Femur (tissue), 1 donor: ENCODE results near the gene LHPP.

Experiments used
- DNase-seq: peaks from one replicate; pipeline ENCODE4 v3.0.0-alpha.2; 2017

LHPP gene

DNA sequence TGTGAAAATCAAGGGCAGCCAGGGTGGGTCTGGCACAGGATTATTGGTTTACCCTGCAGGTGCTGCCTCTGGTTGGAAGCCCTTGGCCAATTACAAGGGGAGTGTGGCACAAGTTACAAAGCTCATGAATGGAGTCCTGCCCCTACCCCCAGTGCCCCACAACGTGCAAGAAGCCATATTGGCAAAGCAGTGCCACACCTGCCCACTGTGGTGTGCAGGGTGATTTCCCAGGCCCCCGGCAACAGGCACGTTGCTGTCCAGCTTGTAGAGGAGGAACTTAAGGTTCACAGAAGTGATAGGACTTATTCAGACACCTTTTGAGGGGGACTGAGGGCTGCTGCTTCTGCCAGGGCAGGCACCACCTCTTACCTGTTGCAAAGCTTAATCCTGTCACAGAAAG, 11.4 kb downstream of the LHPP start:
- DNase-seq, result no peak

GRCh38 chr10:124474514-124475070, 13.0 kb downstream of the LHPP start:
- DNase-seq, result no peak

DNA sequence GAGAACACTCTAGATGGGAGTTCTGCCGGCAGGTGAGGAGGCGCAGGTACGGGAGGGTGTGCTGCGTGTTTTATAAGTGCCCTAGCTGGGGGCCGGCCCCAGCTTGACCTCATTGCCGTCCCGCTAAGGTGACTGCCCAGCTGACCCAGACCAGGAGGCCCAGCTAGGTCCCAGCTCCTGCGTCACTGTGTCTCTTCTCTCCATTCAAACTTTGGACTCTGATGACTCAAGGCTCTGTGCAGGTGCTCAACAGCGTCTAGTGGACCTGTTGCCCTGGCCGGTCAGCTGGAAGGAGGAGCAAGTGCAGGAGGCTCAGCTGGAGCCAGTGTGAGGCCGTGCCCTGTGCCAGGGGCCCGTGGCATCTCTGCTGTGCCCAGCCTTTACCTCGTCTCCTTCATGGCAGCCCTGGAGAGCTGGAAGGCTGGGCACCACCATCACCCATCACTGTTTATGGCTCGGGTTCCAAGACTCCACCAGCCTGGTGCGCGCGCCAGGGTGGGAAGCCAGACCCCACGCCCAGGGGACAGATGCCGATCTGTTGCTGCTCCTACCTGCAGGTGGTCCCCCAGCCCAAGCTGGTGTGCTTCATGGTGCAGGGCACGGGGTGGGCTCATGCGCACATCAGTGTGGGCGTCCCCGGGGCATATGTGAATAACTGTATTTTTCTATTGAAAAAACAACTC, 14.6 kb downstream of the LHPP start:
- no peak for DNase-seq

- DNase-seq, result no peak
Observed at GRCh38 chr10:124477614-124478363, 16.2 kb downstream of the LHPP start.

- no peak for DNase-seq
Observed at GRCh38 chr10:124478515-124478914, 16.9 kb downstream of the LHPP start.

DNA sequence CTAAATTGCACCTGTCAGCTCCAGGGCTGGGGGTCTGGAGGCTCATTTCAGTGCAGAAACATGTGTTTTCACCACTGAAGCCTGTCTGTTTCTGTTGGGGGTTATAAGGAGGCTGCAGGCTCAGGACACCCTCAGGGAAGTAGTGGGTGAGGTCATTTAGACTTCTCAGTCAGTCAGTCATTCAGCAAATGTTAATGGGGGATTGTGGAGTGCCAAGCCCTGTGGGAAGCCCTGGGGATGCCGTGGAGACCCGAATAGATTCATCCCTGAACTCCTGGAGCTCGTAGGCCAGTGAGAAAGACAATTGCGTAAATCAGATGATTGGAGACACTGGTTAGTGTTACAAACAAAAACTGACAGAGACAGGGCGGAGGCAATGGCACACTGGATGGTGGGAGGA, 19.2 kb downstream of the LHPP start:
- DNase-seq, result no peak

GRCh38 chr10:124481717-124482116, 20.1 kb downstream of the LHPP start:
- no peak for DNase-seq

DNA sequence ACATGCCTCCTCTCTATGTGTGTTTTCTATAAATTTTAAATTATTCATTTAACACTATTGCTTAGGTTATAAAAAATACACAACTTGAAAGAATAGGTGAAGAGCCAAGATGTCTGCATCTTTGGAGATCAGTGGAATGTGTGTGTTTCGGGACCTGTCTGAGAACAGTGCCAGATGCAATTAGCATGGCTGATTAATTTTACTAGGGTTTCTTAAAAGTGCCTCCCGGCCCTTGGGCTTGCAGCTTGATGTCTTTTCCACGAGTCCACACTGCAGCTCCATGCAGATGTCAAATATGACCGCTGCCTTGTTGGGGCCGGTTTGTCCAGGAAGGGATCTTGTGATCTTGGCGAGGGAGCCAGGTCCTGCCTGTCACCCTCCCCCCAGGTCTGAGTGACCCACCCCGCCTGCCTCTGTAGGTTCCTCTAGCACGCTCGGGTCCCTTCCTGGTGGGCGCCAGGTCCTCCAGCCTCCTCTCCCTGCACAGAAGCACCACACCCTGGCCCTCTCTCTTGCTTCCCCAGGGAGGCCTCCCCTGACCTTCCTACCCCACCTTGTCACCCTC, 20.7 kb downstream of the LHPP start:
- no peak for DNase-seq

- DNase-seq, result no peak
Observed at GRCh38 chr10:124482876-124483275, 21.3 kb downstream of the LHPP start.

- no peak for DNase-seq
Observed at GRCh38 chr10:124484031-124484430, 22.4 kb downstream of the LHPP start.

DNA sequence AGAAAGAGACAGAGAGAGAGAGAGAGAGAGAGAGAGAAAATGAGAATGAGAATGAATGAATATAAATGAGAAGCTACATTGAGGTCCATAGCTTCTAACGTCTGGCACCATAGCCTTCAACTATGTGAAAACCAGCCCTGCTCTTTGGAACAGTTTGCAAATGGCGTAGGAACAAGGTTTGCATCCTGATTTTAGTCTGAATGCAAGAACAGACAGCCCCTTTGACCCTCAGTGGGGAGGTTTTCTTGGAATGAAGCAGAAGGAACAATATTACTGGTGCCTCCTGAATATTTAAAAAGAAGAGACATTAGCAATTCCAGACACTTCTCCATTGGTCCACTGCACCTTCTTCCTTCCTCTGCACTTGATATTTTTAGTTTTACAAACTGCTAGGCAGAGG, 23.0 kb downstream of the LHPP start:
- no peak for DNase-seq

GRCh38 chr10:124486635-124487034, 25.0 kb downstream of the LHPP start:
- no peak for DNase-seq

- no peak for DNase-seq
Observed at GRCh38 chr10:124491105-124491504, 29.5 kb downstream of the LHPP start.

GRCh38 chr10:124492266-124492665, 30.6 kb downstream of the LHPP start:
- no peak for DNase-seq

- no peak for DNase-seq
Observed at GRCh38 chr10:124493214-124493882, 31.7 kb downstream of the LHPP start.

DNA sequence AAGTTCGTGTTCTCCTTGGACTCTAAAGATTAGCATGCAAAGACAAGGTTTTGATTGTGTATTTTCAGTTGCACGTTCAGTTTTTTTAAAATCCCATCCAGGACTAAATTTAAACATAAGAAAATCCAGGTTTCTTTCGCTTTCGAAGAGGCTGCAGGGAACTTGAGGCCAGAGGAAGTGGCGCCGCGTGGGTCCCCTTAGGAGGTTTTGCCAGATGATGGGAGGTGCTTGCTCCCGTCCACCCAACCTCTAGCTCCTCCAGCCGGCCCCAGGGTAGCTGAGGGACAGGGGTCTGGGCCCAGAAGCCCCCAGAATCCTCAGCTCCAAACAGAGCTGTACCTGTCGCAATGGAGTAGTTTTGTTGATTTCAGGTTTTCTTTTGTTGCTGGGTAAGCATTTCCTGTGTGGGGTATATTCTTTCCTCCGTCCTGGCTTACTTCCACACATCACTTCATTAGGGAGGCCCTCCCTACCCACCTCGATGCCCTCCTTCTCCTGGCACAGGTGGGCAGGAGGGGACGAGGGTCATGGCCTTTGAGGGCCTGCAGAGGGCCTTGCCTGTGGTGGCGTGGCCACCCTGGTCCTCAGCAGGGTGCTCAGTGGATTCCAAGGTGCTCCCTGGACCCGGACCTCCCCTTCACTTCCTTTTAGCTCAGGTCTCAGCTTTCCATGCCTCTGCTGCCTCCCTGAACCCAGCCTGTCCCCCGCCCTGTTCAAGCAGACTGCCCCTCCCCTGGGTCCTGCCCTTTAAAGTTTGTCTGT, 32.6 kb downstream of the LHPP start:
- no peak for DNase-seq

GRCh38 chr10:124495162-124495561, 33.5 kb downstream of the LHPP start:
- DNase-seq, result no peak

DNA sequence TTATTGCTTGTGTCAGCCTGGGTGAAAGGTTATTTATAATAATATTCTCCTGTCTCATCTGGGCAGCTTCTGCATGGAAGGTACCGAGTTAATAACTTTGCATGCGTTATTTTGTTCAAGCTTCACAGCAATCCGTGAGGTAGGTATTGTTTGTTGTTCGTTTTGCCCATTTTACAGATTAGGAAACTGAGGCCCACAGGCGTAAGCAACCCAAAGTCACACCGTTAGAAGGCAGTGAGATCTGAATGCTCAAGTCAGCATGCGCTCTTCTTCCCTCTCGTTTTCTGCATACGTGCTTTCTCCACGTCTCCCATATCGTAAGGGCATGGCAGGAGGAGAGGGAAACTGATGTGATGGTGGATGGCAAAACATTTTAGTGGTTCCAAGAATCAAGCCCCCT, 34.1 kb downstream of the LHPP start:
- DNase-seq, result no peak

DNA sequence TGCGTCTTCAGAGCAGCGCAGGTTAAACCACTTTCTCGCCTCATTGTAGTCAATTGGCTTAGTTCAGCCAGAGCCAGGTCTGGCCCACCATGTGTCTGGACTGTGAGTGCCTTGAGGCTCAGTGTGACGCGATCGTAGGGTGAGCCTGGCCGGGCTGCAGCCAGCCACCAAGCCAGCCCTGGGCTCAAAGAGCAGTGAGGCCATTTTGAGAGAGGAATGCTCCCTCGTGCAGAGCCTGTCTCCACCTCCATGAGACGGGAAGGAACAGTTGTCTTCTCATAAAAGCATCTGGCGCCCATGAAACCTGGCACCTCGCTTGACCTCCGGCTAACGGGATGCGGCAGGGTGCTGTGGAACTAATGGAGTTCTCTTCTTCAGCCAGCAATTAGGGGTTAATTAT, 34.5 kb downstream of the LHPP start:
- DNase-seq, result no peak

- no peak for DNase-seq
Observed at GRCh38 chr10:124496620-124497019, 35.0 kb downstream of the LHPP start.

GRCh38 chr10:124497196-124497881, 35.7 kb downstream of the LHPP start:
- no peak for DNase-seq

DNA sequence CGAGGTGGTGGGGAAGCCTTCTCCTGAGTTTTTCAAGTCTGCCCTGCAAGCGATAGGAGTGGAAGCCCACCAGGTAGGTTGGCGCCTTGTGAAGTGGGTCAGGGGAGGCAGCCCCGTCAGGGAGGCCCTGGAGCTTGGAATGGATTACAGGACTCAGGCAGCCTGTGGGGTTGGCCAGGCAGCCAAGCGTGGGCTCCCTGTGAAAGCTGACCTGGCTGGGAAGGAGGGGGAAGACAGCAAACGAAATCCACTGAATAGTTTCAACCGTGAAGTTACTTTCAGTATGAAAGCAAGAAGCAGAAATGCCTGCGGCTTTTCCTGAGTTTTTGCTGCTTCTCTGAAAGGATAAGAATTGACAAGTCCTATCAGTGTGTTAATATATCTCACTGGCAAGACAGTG, 36.4 kb downstream of the LHPP start:
- DNase-seq, result no peak
